C4-2B (cell line): Measurements from ENCODE around the gene HOXB5.

ENCODE experiments used
- ZFX ChIP-seq: fragments of 450-650 bp; IDR thresholded peaks from 2 replicates; pipeline ENCODE4 v1.6.1; 2017
- TF ChIP-seq, protein P1 (sequence below): fragments of 450-650 bp; conservative IDR thresholded peaks from 2 replicates; pipeline ENCODE4 v1.5.1; 2017; ENCODE audit warnings: mild to moderate bottlenecking

DNA sequence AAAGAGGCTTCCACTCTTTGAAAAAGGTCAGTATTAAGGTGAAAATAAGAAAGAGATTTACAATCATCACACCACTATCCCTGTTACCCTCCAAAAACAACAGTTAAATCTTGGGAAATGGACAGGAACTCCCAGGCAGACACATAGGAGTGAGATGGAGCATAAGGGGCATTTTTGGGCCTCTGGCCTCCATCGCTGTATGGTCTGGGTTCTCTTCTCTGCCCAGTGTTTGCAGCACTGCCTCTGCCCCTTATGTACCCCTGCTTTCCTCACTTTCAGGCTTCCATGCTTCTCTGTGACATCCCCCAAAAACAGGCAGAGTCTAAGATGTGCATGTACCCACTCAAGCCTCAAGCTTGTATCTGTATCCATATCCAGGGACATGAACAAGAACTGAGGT lies 48.0 kb downstream of the HOXB5 start:
- TF ChIP-seq, protein P1, sequence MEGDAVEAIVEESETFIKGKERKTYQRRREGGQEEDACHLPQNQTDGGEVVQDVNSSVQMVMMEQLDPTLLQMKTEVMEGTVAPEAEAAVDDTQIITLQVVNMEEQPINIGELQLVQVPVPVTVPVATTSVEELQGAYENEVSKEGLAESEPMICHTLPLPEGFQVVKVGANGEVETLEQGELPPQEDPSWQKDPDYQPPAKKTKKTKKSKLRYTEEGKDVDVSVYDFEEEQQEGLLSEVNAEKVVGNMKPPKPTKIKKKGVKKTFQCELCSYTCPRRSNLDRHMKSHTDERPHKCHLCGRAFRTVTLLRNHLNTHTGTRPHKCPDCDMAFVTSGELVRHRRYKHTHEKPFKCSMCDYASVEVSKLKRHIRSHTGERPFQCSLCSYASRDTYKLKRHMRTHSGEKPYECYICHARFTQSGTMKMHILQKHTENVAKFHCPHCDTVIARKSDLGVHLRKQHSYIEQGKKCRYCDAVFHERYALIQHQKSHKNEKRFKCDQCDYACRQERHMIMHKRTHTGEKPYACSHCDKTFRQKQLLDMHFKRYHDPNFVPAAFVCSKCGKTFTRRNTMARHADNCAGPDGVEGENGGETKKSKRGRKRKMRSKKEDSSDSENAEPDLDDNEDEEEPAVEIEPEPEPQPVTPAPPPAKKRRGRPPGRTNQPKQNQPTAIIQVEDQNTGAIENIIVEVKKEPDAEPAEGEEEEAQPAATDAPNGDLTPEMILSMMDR = no peak
- TF ChIP-seq ZFX = no peak
